Glutamatergic neuron (in vitro differentiated cells): ENCODE measurements around the gene RAB11FIP3. TPM values are rescaled to one million over a fixed set of nuclear protein-coding genes. Genes with fewer than 3 reads are reported as not detected.

Experiments used
- DNase-seq: peaks from one replicate; pipeline ENCODE4 v3.0.0; 2022
- H3K27ac Mint-ChIP-seq: one replicate; pipeline ENCODE4 v1.8.0; 2020; ENCODE audit warnings: mild to moderate bottlenecking, mixed read lengths, inconsistent platforms; ENCODE audit not compliant: unreplicated experiment
- H3K27me3 Mint-ChIP-seq: one replicate; pipeline ENCODE4 v1.8.0; 2020; ENCODE audit warnings: mild to moderate bottlenecking, moderate library complexity, mixed read lengths, inconsistent platforms; ENCODE audit not compliant: unreplicated experiment
- H3K36me3 Mint-ChIP-seq: one replicate; pipeline ENCODE4 v1.8.0; 2020; ENCODE audit warnings: mild to moderate bottlenecking, mixed read lengths, inconsistent platforms; ENCODE audit not compliant: unreplicated experiment
- H3K4me1 Mint-ChIP-seq: one replicate; pipeline ENCODE4 v1.8.0; 2020; ENCODE audit warnings: mild to moderate bottlenecking, low read depth, mixed read lengths, inconsistent platforms; ENCODE audit not compliant: unreplicated experiment
- H3K4me3 Mint-ChIP-seq: one replicate; pipeline ENCODE4 v1.8.0; 2020; ENCODE audit warnings: mild to moderate bottlenecking, mixed read lengths, inconsistent platforms; ENCODE audit not compliant: unreplicated experiment
- H3K9me3 Mint-ChIP-seq: one replicate; pipeline ENCODE4 v1.8.0; 2020; ENCODE audit warnings: mild to moderate bottlenecking, moderate library complexity, mixed read lengths, inconsistent platforms; ENCODE audit not compliant: unreplicated experiment
- total RNA-seq: library from RNA; stranded (reverse); fragmentation: NEBNext Ultra II Directional; extraction: Animal tissue kit (Norgen Biotek cat#: 25700); gene quantifications from one replicate; pipeline ENCODE4 v1.2.1, GENCODE V29; 2021; ENCODE audit not compliant: unreplicated experiment
- TF ChIP-seq, protein P1 (sequence below): fragments of 200-600 bp; sonication (generic); IDR thresholded peaks from one replicate; pipeline ENCODE4 v1.5.0; 2021; ENCODE audit not compliant: partially characterized antibody, unreplicated experiment

The RAB11FIP3 gene
- total RNA-seq, 1 donor from 2014 or later = 103 TPM

DNA sequence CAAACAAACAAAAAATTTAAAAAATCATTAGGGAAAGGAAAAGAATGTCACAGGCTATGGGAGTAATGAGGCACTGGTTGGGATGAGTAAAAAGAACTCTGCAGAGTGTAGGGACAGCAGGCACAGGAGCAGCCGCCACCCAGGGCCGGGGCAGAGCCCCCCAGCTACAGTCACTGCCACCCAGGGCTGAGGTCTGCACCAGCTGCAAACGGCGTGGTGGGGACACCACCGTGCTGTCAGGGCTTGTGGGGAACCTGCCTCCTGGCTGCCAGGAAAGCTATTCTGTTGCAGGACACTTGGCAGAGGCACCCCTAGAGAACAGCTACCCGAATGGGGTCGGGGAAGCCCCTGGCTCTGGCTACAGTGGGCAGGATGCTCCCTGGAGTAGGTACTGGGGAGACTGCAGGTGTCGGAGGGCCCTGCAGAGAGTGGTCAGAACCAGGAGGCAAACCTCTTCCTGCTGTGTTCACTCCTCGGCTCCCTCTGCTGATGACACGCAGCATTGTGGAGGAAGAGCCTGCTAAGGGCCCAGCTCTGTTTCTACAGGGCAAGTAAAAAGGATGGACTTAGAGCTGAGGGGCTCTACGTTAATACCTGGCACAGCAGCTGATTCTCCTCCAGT lies 69.8 kb downstream of the RAB11FIP3 start:
- peaks cover 12% of the 10 kb centered on the region for H3K36me3 Mint-ChIP-seq
- peaks cover 1% of the 10 kb centered on the region for H3K27me3 Mint-ChIP-seq
- peaks cover 9% of the 10 kb centered on the region for H3K9me3 Mint-ChIP-seq
- H3K27ac Mint-ChIP-seq = no peak overlapping the region
- TF ChIP-seq, protein P1, sequence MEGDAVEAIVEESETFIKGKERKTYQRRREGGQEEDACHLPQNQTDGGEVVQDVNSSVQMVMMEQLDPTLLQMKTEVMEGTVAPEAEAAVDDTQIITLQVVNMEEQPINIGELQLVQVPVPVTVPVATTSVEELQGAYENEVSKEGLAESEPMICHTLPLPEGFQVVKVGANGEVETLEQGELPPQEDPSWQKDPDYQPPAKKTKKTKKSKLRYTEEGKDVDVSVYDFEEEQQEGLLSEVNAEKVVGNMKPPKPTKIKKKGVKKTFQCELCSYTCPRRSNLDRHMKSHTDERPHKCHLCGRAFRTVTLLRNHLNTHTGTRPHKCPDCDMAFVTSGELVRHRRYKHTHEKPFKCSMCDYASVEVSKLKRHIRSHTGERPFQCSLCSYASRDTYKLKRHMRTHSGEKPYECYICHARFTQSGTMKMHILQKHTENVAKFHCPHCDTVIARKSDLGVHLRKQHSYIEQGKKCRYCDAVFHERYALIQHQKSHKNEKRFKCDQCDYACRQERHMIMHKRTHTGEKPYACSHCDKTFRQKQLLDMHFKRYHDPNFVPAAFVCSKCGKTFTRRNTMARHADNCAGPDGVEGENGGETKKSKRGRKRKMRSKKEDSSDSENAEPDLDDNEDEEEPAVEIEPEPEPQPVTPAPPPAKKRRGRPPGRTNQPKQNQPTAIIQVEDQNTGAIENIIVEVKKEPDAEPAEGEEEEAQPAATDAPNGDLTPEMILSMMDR = no peak
- H3K4me3 Mint-ChIP-seq = no peak overlapping the region
- DNase-seq = peak; percentile 66
- H3K4me1 Mint-ChIP-seq = peaks cover 3% of the 10 kb centered on the region

DNA sequence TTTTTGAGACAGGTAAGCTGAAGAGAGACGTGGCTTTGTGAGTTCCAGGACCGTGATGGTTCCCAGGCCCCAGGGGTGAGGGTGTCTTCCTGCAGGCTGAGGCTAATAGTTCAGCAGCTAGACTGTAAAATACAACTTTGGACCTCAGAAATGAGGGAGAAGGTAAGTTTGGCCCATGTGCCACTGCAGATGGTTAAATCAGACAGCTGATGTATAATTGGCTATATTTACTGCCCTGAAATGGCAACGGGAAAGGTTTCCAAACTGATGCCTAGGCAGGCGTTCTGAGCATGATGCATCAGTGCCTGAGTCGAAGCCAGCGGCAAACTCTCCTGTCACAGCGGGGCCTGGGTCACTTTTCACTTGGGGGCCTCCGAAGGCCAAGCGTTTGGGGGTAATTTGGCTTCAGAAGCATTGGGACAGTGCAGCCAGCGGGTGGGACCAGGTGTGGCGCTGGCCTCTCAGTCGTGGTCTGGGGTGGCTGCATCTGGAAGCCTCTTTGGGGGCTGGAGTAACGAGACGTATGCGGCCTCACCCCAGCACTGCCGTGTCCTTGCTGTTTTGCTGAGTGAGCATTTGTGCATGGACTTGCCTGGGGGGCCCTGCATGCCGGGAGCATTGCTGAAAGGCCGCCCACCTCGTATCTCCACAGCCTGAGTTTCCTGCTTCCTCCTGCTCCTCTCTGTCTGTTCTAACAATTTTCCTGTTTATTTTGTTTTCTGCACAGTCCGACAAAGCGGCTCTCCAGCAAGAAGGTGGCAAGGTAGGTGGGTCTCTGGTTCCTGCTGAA lies 70.8 kb downstream of the RAB11FIP3 start:
- Mint-ChIP-seq H3K4me3 (no peak overlapping the region), H3K27ac (no peak overlapping the region), H3K9me3 (peaks cover 9% of the 10 kb centered on the region), H3K27me3 (peaks cover 5% of the 10 kb centered on the region), H3K4me1 (peaks cover 8% of the 10 kb centered on the region), H3K36me3 (peaks cover 12% of the 10 kb centered on the region)
- TF ChIP-seq, protein P1 = no peak
- DNase-seq = no peak

DNA sequence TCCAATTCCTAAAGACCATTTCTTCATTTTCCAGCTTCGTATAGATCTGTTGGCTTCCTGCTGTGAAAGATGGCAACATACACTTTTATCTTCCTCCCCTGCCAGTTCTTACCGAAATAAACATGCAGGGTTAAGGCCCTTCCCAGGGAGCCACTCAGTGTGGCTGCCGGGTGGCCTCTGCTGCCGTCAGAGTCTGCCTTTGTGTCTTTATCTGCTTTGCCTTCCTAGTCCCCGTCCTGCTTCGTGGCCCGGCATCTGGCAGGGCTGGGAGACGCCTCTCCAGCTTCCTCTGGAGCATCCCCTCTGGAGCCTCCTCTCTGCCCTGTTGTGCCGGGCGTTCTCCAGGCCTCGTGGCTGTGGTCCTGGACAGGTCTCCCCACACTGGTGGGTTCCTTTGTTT lies 71.8 kb downstream of the RAB11FIP3 start:
- peaks cover 12% of the 10 kb centered on the region for H3K36me3 Mint-ChIP-seq
- no peak overlapping the region for H3K27ac Mint-ChIP-seq
- peaks cover 9% of the 10 kb centered on the region for H3K9me3 Mint-ChIP-seq
- H3K4me3 Mint-ChIP-seq = no peak overlapping the region
- TF ChIP-seq, protein P1 = no peak
- DNase-seq = no peak
- H3K27me3 Mint-ChIP-seq = peaks cover 5% of the 10 kb centered on the region
- H3K4me1 Mint-ChIP-seq = peaks cover 8% of the 10 kb centered on the region

DNA sequence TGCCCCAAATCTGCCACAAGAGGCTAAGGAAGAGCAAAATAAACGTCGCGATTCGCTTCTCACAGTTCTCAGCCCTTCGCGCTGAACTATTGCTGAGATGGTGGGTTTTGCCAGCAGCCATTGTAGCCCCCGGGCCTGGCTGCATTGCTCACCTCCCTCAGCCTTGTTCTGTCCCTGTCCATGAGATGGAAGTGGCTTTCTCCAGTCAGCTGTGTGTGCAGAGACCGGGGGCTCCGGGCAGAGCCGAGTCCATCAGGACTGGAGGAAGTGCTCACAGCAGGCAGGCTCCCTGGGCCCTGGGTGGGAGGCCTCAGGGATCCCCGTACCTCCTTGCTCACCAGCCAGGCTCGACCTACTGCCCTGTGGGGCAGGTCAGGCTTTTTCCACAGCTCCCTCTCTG lies 74.5 kb downstream of the RAB11FIP3 start:
- peaks cover 8% of the 10 kb centered on the region for H3K4me1 Mint-ChIP-seq
- peaks cover 12% of the 10 kb centered on the region for H3K36me3 Mint-ChIP-seq
- TF ChIP-seq, protein P1 = no peak
- no peak overlapping the region for H3K4me3 Mint-ChIP-seq
- peaks cover 9% of the 10 kb centered on the region for H3K27me3 Mint-ChIP-seq
- DNase-seq = no peak
- no peak overlapping the region for H3K27ac Mint-ChIP-seq
- H3K9me3 Mint-ChIP-seq = peaks cover 6% of the 10 kb centered on the region

DNA sequence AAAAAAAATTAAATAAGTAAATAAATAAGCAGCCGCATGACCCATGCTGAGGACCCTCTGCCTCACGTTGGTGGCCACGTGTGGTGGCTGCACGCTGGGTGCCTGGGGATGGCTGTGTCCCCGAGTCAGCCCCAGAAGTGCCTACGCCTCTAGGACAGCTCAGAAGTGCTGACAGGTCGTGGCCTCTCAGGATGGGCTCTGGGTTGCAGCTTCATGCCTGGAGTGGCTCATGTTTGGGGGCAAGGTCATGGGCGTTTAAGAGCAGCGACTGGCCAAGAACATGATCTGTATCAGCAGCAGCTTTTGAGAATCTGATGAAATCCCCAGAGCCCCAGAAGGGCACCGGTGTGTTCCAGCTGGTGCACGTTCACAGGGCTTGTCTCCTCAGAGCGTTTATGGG lies 75.3 kb downstream of the RAB11FIP3 start:
- H3K36me3 Mint-ChIP-seq = peaks cover 12% of the 10 kb centered on the region
- no peak overlapping the region for H3K4me3 Mint-ChIP-seq
- peaks cover 9% of the 10 kb centered on the region for H3K27me3 Mint-ChIP-seq
- H3K4me1 Mint-ChIP-seq = peaks cover 10% of the 10 kb centered on the region
- DNase-seq = no peak
- H3K27ac Mint-ChIP-seq = no peak overlapping the region
- H3K9me3 Mint-ChIP-seq = peaks cover 5% of the 10 kb centered on the region
- TF ChIP-seq, protein P1 = no peak
